GM15510 (cell line): ENCODE measurements around the gene CROCC2.

Source experiments
- POLR2A ChIP-seq: IDR thresholded peaks from 3 replicates; pipeline ENCODE4 v1.6.1; 2011; ENCODE audit warnings: borderline replicate concordance; ENCODE audit not compliant: insufficient read length; ENCODE audit errors: extremely low read depth

CROCC2 gene

DNA sequence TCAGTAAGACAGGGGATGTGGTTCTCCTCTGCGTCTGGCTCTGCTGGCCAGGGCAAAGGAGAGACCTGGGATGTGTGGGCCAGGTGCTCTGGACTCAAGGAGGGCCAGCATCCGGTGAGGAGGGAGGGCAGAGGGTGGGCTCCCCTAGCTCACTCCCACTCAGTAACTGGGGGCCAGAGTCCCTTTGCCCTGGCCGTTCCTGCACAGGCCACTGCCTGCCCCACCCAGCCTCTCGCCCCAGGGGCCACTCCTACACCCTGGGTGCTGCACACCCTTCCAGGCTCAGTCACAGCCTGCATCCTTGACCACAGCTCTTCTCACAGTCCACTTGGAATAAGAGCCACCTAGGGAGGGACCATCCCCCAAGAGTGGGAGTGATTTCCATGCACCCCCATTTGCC is 133.3 kb downstream of the CROCC2 start:
- TF ChIP-seq POLR2A = no peak

DNA sequence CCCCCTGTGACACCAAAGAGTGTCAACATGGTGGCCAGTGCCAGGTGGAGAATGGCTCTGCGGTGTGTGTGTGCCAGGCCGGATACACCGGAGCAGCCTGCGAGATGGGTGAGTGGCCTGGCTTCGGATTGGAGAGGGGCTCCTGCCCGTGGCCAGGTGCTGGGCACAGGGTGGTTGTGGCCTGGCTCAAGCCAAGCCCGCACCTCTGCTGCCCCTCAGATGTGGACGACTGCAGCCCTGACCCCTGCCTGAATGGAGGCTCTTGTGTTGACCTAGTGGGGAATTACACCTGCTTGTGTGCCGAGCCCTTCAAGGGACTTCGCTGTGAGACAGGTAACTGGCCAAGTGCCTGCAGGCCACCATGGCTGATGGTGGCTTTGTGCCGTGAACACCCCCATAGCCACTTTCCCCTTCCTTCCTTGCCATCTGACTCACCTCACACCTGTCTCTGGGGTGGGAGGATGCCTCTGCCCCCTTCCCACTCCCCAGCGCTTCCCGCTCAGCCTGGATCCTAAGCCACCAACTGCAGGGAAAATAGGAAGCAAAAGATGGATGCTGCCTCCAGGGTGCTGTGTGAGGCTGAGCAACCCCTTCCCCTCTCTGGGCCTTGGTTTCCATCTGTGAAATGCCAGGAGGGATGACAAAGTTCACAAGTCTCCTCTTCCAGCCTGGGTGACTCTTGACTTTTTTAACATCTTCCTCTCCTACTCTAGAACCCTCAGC is 134.1 kb downstream of the CROCC2 start:
- TF ChIP-seq POLR2A = no peak

DNA sequence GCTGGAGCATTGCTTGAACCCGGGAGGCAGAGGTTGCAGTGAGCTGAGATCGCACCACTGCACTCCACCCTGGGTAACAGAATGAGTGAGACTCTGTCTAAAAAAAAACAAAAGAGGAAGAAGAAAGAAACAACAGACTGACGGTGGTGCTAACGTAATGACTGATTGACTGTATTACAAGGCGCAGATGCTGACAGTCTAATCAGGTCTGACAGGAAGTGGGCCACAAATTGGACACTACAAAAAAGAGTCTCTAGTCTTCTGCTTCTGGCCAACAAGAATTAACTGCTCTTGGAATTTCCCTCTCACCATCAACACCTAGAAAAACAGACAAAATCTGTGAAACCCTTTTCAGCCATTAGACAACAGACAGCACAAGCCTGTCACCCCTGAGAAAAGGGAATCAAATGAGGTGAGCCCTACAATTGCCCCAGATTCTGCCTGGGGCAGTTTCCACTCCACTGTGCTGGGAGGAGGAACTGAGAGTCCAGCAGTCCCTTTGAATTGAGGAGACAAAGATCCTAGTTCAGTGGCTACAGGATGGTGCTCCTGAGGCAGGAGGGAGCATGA is 135.5 kb downstream of the CROCC2 start:
- TF ChIP-seq POLR2A = no peak
